ENCODE measurements around the gene MGAT5B.
"Not testable (repeated sequence)": the region's sequence is repeated elsewhere in the genome, so short reads cannot be mapped to it uniquely, and the experiment has no call there.

The MGAT5B gene

DNA sequence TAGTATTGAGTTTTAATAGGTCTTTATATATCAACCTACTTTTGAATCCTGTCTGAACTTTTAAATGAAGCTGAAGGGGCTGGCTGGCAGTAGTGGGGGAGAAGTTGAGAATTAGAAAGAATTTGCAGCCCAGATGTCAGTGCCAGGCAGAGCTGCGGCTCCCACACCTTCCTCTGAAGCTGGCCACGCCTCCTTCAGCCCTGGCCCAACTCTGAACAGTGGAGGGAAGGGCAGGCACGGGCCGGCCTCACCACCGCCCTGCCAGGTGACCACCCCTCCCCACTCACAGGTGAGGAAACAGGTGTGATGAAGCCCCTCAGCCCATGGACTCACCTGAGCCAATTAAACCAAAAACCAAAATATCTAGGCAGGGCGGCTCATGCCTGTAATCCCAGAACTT lies 87.0 kb downstream of the MGAT5B start:
- DNase-seq = no peak

GRCh38 chr17:76956846-76957540 lies 88.8 kb downstream of the MGAT5B start:
- no peak for DNase-seq

- DNase-seq = no peak
These were observed 89.7 kb downstream of the MGAT5B start for GRCh38 chr17:76957678-76958464.

DNA sequence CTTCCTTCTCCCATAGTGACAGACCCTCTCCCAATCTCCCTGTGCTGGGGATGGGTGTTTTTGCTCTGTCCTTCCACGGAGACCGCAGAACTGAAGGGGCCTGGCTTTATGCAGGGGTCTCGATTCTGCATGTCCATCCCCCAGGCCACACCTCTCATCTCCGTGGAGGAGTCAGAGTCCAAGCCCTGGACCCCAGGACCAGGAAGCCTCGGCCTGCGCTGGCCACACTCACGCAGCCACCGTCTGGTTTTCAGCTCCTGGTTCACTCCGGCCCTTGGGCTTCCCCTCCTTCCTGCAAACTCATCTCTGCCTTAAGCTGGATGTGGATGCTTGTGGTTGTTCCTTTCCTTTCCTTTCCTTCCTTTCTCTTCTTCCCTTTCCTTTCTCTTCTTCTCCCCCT lies 90.8 kb downstream of the MGAT5B start:
- DNase-seq = no peak

- DNase-seq = no peak
These were observed 93.7 kb downstream of the MGAT5B start for GRCh38 chr17:76961869-76962268.

DNA sequence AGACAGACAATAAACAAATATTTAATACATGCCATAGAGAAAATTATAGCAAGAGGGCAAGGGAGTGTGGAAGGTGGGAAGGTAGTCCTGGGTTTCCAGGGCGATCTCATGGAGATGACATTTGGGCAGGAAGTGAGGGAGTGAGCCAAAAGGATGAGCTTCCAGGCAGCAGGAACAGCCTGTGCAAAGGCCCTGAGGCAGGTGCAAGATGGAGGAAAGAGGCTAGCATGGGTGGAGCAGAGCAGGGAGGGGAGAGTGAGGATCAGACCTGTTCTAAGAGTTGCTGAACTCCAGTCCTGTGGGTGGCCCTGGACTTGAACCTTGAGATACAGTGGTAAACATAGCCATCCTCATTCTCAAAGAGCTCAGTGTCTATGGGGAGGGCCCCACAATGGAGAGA lies 94.7 kb downstream of the MGAT5B start:
- no peak for DNase-seq

GRCh38 chr17:76966016-76966415 lies 97.8 kb downstream of the MGAT5B start:
- DNase-seq = no peak

GRCh38 chr17:76966486-76967181 lies 98.4 kb downstream of the MGAT5B start:
- DNase-seq = no peak

GRCh38 chr17:76967762-76968161 lies 99.6 kb downstream of the MGAT5B start:
- no peak for DNase-seq

DNA sequence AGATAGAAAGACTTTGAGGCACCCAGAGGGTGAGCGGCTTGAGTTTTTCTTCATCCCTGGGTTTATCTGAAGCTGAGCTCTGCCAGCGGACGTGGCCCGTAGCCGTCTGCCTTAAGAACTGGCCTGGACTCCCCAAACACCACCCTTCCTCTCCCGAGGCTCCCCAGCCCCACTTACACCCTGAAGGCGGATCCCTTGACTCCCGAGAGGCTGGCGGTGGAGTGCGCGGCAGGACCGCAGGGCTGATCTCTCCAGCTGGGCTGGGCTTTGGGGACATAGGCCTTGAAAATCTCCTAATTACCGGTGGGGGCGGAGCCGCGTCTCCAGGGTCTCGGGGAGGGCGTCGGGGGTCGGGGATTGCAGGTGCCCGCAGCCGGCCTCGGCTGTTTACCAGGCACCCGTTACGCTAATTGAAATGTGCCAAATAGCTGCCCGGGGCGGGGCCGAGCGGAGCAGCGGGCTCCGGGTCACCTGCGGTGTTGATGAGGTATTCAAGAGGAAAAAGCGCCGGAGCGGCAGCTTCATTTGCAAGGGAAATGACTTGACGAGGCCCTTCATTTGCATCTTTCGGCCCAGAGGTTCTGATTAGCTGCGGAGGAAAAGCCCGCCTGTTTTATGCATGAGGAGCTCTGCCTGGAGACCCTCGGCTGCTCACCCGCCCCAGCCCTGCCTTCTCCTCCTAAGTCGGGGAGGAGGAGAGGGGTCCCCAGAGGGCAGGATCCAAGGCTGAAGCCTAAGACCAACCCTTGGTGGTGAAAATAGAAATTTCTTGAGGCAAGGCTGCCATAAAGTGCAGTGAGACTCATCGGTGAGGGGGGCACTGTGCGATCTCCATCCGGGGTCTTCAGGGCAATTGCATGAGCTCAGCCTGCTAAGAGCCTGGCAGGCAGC lies 100.7 kb downstream of the MGAT5B start:
- no peak for DNase-seq

- DNase-seq = no peak
These were observed 101.5 kb downstream of the MGAT5B start for GRCh38 chr17:76969598-76970172.

- not testable (repeated sequence) for DNase-seq
These were observed 102.0 kb downstream of the MGAT5B start for GRCh38 chr17:76970228-76970627.

DNA sequence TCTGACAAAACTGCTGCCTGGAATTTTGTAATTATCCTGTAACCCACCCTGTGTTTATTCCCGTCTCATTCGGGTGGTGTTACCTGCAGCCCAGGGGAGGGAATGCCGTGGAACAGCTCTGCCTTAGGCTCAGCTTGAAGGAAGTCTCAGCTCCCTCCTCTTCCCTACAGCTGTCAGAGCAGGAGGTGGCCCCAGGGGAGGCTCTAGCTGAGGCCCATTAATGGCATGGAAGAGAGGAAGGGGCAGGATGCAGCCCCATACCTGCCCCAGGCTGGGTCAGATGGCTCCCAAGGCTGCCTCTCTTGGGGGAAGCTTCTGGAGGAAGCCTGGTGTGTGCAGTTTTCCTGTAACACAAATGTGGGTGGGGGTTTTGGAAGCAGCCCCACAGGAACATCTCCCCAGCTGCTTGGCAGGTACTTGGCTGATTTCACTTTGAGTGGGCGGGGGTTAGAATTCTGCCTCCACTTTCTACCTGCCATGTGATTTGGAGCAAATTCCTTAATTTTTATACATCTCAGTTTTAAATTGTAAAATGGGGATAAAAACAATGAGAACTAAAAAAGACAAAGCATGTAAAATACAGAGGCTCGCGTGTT lies 103.9 kb downstream of the MGAT5B start:
- DNase-seq = no peak

GRCh38 chr17:76973040-76973439 lies 104.8 kb downstream of the MGAT5B start:
- no peak for DNase-seq

GRCh38 chr17:76974721-76975120 lies 106.5 kb downstream of the MGAT5B start:
- no peak for DNase-seq

DNA sequence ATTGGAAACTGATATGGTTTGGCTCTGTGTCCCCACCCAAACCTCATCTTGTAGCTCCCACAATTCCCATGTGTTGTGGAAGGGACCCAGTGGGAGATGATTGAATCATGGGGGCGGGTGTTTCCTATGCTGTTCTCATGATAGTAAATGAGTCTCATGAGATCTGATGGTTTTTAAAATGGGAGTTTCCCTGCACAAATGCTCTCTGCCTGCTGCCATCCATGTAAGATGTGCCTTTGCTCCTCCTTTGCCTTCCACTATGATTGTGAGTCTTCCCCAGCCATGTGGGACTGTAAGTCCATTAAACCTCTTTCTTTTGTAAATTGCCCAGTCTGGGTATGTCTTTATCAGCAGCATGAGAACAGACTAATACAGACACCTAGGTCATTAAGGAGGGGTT lies 109.8 kb downstream of the MGAT5B start:
- not testable (repeated sequence) for DNase-seq

GRCh38 chr17:76981545-76982295 lies 113.5 kb downstream of the MGAT5B start:
- DNase-seq = no peak

GRCh38 chr17:76982408-76983074 lies 114.3 kb downstream of the MGAT5B start:
- DNase-seq = no peak

DNA sequence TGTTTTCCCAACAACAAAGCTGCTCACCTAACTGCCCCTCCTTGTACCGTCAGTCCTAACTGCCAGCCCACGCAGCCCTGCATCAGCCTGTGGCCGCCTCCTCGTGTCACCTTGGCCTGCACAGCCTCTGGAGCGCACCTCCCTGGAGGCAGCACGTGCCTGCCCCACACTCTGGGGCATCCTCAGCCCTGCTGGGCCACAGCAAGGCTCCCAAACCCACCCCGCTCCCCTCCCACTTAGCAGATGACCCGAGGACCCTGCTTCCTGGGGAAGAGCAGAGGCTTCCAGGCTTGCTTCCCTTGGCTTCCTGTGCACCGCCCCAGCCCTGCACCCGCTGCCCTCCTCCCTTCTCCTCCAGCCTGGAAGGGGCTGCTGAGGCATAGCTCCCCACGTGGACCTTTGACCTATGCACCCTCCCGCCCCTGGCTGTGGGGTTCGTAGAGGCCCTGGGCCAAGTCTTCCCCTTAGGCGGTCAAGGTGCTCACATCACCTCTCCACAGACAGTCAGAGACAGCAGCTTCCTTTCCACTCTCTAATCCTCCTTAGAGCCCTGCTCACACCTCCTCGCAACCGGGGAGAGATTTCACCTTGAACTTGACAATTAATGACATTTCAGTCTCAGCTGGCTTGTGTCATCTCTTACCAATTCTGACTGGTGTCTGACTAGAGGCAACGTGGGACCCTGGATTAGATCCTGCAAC lies 115.0 kb downstream of the MGAT5B start:
- DNase-seq = no peak

DNA sequence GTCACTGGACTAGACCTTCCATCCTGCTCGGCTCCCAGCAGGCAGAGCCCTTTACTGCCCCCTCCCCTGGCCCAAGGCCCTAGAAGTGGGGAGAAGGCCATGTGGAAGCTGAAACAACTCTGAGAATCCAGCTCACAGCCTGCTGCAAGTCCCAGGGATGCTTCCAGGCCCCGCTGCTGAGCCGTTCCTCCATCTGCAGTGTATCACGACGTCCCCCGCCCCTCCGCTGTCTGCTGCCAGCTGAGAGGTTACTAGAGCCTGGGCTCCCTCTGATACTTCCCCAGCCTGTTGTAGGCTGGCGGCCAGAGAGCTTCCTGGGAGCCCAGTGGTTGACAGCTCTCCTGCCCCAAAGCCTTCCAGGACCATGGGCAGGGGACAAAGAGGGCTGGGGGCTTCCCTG lies 118.2 kb downstream of the MGAT5B start:
- DNase-seq = no peak
